BE2C (cell line): ENCODE results near the gene CREB3L1.

ENCODE experiments used
- DNase-seq: peaks from one replicate; pipeline ENCODE4 v3.0.0-alpha.2; 2020
- H3K27me3 ChIP-seq: fragments of 250-450 bp; sonication (Bioruptor Pico); 2 replicates; pipeline ENCODE4 v1.5.1; 2020; ENCODE audit warnings: mild to moderate bottlenecking
- H3K36me3 ChIP-seq: fragments of 250-450 bp; sonication (Bioruptor Pico); 2 replicates; pipeline ENCODE4 v1.5.1; 2020; ENCODE audit warnings: mild to moderate bottlenecking
- H3K4me1 ChIP-seq: fragments of 250-450 bp; sonication (Bioruptor Pico); 2 replicates; pipeline ENCODE4 v1.5.1; 2020
- H3K4me3 ChIP-seq: 2 replicates; pipeline ENCODE4 v1.5.1; 2011; ENCODE audit warnings: low read depth, low read length
- H3K9me3 ChIP-seq: fragments of 250-450 bp; sonication (Bioruptor Pico); 2 replicates; pipeline ENCODE4 v1.5.1; 2020
- CTCF ChIP-seq: IDR thresholded peaks from 2 replicates; pipeline ENCODE4 v1.5.1; 2012; ENCODE audit warnings: mild to moderate bottlenecking, low read depth, low read length

Gene CREB3L1

GRCh38 chr11:46362156-46363030 lies 84.9 kb downstream of the CREB3L1 start:
- no peaks in the 10 kb centered on the region for H3K36me3 ChIP-seq
- H3K4me3 ChIP-seq = no peak overlapping the region
- no peaks in the 10 kb centered on the region for H3K9me3 ChIP-seq
- no peaks in the 10 kb centered on the region for H3K27me3 ChIP-seq
- H3K4me1 ChIP-seq = peaks cover 10% of the 10 kb centered on the region
- TF ChIP-seq CTCF = no peak
- no peak for DNase-seq

GRCh38 chr11:46363031-46363407 lies 85.6 kb downstream of the CREB3L1 start:
- no peak for TF ChIP-seq CTCF
- Histone ChIP-seq H3K4me3 (no peak overlapping the region), H3K4me1 (peaks cover 10% of the 10 kb centered on the region), H3K36me3 (no peaks in the 10 kb centered on the region), H3K9me3 (no peaks in the 10 kb centered on the region), H3K27me3 (no peaks in the 10 kb centered on the region)
- DNase-seq = peak; percentile 40

GRCh38 chr11:46363455-46364005 lies 86.1 kb downstream of the CREB3L1 start:
- TF ChIP-seq CTCF = no peak
- peaks cover 10% of the 10 kb centered on the region for H3K4me1 ChIP-seq
- H3K4me3 ChIP-seq = no peak overlapping the region
- H3K27me3 ChIP-seq = no peaks in the 10 kb centered on the region
- H3K36me3 ChIP-seq = no peaks in the 10 kb centered on the region
- no peaks in the 10 kb centered on the region for H3K9me3 ChIP-seq
- DNase-seq = no peak

GRCh38 chr11:46364056-46364455 lies 86.6 kb downstream of the CREB3L1 start:
- no peaks in the 10 kb centered on the region for H3K27me3 ChIP-seq
- DNase-seq = no peak
- H3K4me3 ChIP-seq = no peak overlapping the region
- no peaks in the 10 kb centered on the region for H3K36me3 ChIP-seq
- peaks cover 10% of the 10 kb centered on the region for H3K4me1 ChIP-seq
- H3K9me3 ChIP-seq = no peaks in the 10 kb centered on the region
- TF ChIP-seq CTCF = no peak

GRCh38 chr11:46364791-46365190 lies 87.3 kb downstream of the CREB3L1 start:
- no peaks in the 10 kb centered on the region for H3K9me3 ChIP-seq
- H3K36me3 ChIP-seq = no peaks in the 10 kb centered on the region; the same call in 1 of the 2 replicates
- no peak for TF ChIP-seq CTCF
- H3K4me3 ChIP-seq = no peak overlapping the region
- no peaks in the 10 kb centered on the region for H3K27me3 ChIP-seq
- DNase-seq = no peak
- H3K4me1 ChIP-seq = peaks cover 10% of the 10 kb centered on the region

- H3K36me3 ChIP-seq = no peaks in the 10 kb centered on the region; the same call in 1 of the 2 replicates
- no peak for DNase-seq
- H3K9me3 ChIP-seq = no peaks in the 10 kb centered on the region
- no peak for TF ChIP-seq CTCF
- H3K27me3 ChIP-seq = no peaks in the 10 kb centered on the region
- H3K4me1 ChIP-seq = peaks cover 10% of the 10 kb centered on the region
- H3K4me3 ChIP-seq = no peak overlapping the region
Observed at GRCh38 chr11:46366260-46366659, 88.8 kb downstream of the CREB3L1 start.
